Erythroblast (primary cell): ENCODE data around the gene LIN7A.

Source experiments
- GATA1 ChIP-seq: IDR thresholded peaks from 2 replicates; pipeline ENCODE4 v1.6.1; 2011; ENCODE audit warnings: low read depth, mild to moderate bottlenecking, control low read depth, low read length, moderate library complexity
- POLR2A ChIP-seq: IDR thresholded peaks from 2 replicates; pipeline ENCODE4 v1.6.1; 2011; ENCODE audit warnings: mild to moderate bottlenecking, low read length

DNA sequence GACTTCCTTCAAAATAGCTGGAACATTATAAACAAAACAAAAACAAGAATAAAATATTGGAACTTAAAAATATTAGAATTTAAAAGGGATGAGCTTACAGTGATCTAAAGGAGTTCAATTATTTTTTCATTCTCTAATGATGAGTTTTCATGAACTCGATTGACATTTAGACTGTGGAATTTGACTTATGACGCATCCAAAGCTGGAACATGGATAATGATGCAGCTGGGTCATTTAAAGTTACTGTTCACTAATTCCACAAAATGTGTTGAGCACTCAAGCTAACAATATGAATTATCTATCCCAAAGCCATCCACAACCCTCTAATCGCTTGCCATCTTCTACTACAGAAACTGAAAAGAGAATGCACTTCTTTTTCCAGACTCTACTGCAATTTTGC, 42.5 kb downstream of the LIN7A start:
- TF ChIP-seq GATA1: no peak
- no peak for TF ChIP-seq POLR2A
